ENCODE measurements around the gene FASTKD1.

FASTKD1 gene

GRCh38 chr2:169509955-169510354 lies 63.7 kb downstream of the FASTKD1 start:
- in situ Hi-C loops (cut with MboI; ENCODE audit: low sequenced_read_pairs), result no loop called here

GRCh38 chr2:169509298-169509885 lies 64.3 kb downstream of the FASTKD1 start, which contains the start of gene KLHL41:
KLHL41 (plus strand) TSS chr2:169509702; CDS start chr2:169509779, 77 bp downstream.
- in situ Hi-C loops (cut with MboI; ENCODE audit: low sequenced_read_pairs), result no loop called here

GRCh38 chr2:169507698-169508097 lies 66.0 kb downstream of the FASTKD1 start:
- in situ Hi-C loops (cut with MboI; ENCODE audit: low sequenced_read_pairs), result no loop called here

- in situ Hi-C loops (cut with MboI; ENCODE audit: low sequenced_read_pairs), result no loop called here
These were observed 69.0 kb downstream of the FASTKD1 start for GRCh38 chr2:169504651-169505050.

GRCh38 chr2:169495310-169495928 lies 78.2 kb downstream of the FASTKD1 start:
- in situ Hi-C loops (cut with MboI; ENCODE audit: low sequenced_read_pairs), result no loop called here

- in situ Hi-C loops (cut with MboI; ENCODE audit: low sequenced_read_pairs), result no loop called here
These were observed 80.3 kb downstream of the FASTKD1 start for GRCh38 chr2:169493360-169493759.

- in situ Hi-C loops (cut with MboI; ENCODE audit: low sequenced_read_pairs), result no loop called here
These were observed 82.3 kb downstream of the FASTKD1 start for GRCh38 chr2:169491378-169491777.

- in situ Hi-C loops (cut with MboI; ENCODE audit: low sequenced_read_pairs), result no loop called here
These were observed 82.8 kb downstream of the FASTKD1 start for GRCh38 chr2:169490834-169491233.

- in situ Hi-C loops (cut with MboI; ENCODE audit: low sequenced_read_pairs), result no loop called here
These were observed 87.2 kb downstream of the FASTKD1 start for GRCh38 chr2:169486487-169486886.

- in situ Hi-C loops (cut with MboI; ENCODE audit: low sequenced_read_pairs), result no loop called here
These were observed 88.0 kb downstream of the FASTKD1 start for GRCh38 chr2:169485650-169486138.

- in situ Hi-C loops (cut with MboI; ENCODE audit: low sequenced_read_pairs), result no loop called here
These were observed 93.6 kb downstream of the FASTKD1 start for GRCh38 chr2:169480079-169480465.

Measured in HL-60/S4 treated with phorbol 12-myristate 13-acetate at 8.2 ng/mL for 4 days and 3 days (cell line).